ENCODE results near the gene FRMD1. TPM values are rescaled to one million over a fixed set of nuclear protein-coding genes. Genes with fewer than 3 reads are reported as not detected.
A peak's percentile ranks its signal among the peaks of the same experiment; 100 is the strongest.

FRMD1 gene
- total RNA-seq, 2 donors from 2014 or later = not detected

GRCh38 chr6:168057836-168058235 lies 21.2 kb downstream of the FRMD1 start:
- ATAC-seq (no peak), DNase-seq (no peak)
- H3K27ac ChIP-seq = no peak overlapping the region
- no peak for TF ChIP-seq POLR2A (IDR thresholded peaks at IDR 0.05)
- TF ChIP-seq CTCF (IDR thresholded peaks at IDR 0.05) = no peak
- H3K4me3 ChIP-seq = no peak overlapping the region
- H3K36me3 ChIP-seq (replicated peaks in 1 of 2; ENCODE audit: insufficient read depth in 1 of 2, low read depth in 2 of 2) = no peaks in the 10 kb centered on the region
- 86 to 90% methylated on average over 10 to 13 of the region's 14 CpGs for WGBS, 2 donors
- intact Hi-C loops (cut with DNase I) = no loop called here
- H3K4me1 ChIP-seq = peaks cover 5% of the 10 kb centered on the region
- H3K9me3 ChIP-seq = no peaks in the 10 kb centered on the region
- H3K27me3 ChIP-seq = no peaks in the 10 kb centered on the region

GRCh38 chr6:168056892-168057527 lies 22.0 kb downstream of the FRMD1 start:
- TF ChIP-seq CTCF (IDR thresholded peaks at IDR 0.05) = no peak
- TF ChIP-seq POLR2A (IDR thresholded peaks at IDR 0.05) = no peak
- no peak overlapping the region for H3K4me3 ChIP-seq
- peaks cover 5% of the 10 kb centered on the region for H3K4me1 ChIP-seq
- H3K27ac ChIP-seq = no peak overlapping the region
- no peaks in the 10 kb centered on the region for H3K27me3 ChIP-seq
- WGBS, 2 donors = 85 to 94% methylated on average over 14 to 18 of the region's 24 CpGs
- ATAC-seq (no peak), DNase-seq (no peak)
- H3K9me3 ChIP-seq = no peaks in the 10 kb centered on the region
- H3K36me3 ChIP-seq (replicated peaks in 1 of 2; ENCODE audit: insufficient read depth in 1 of 2, low read depth in 2 of 2) = no peaks in the 10 kb centered on the region
- intact Hi-C loops (cut with DNase I) = no loop called here

GRCh38 chr6:168055696-168056489 lies 23.1 kb downstream of the FRMD1 start:
- Histone ChIP-seq H3K27ac (no peak overlapping the region), H3K27me3 (no peaks in the 10 kb centered on the region), H3K9me3 (no peaks in the 10 kb centered on the region), H3K4me3 (no peak overlapping the region), H3K4me1 (peaks cover 5% of the 10 kb centered on the region), H3K36me3 (replicated peaks in 1 of 2; ENCODE audit: insufficient read depth in 1 of 2, low read depth in 2 of 2) (no peaks in the 10 kb centered on the region)
- ATAC-seq = no peak
- WGBS, 2 donors = 80 to 87% methylated on average over 10 to 21 of the region's 22 CpGs
- TF ChIP-seq POLR2A (IDR thresholded peaks at IDR 0.05) (no peak), CTCF (IDR thresholded peaks at IDR 0.05) (no peak)
- DNase-seq = no peak
- intact Hi-C loops (cut with DNase I) = no loop called here

- Histone ChIP-seq H3K27me3 (no peaks in the 10 kb centered on the region), H3K27ac (no peak overlapping the region), H3K4me3 (no peak overlapping the region), H3K36me3 (replicated peaks in 1 of 2; ENCODE audit: insufficient read depth in 1 of 2, low read depth in 2 of 2) (no peaks in the 10 kb centered on the region), H3K9me3 (no peaks in the 10 kb centered on the region), H3K4me1 (no peaks in the 10 kb centered on the region)
- intact Hi-C loops (cut with DNase I) = no loop called here
- 65 to 77% methylated on average over 13 to 17 of the region's 18 CpGs for WGBS, 2 donors
- ATAC-seq (peak; percentile 47), DNase-seq (peak in 1 of 4 donors; percentile 21)
- TF ChIP-seq POLR2A (IDR thresholded peaks at IDR 0.05) = no peak
- TF ChIP-seq CTCF (IDR thresholded peaks at IDR 0.05) = no peak
Measured at GRCh38 chr6:168054765-168055560, 24.0 kb downstream of the FRMD1 start.
